Left ventricle myocardium superior (tissue), 1 donor: ENCODE measurements around the gene SPDYE16. TPM values are rescaled to one million over a fixed set of nuclear protein-coding genes. Genes with fewer than 3 reads are reported as not detected.
"Not testable (repeated sequence)": the region's sequence is repeated elsewhere in the genome, so short reads cannot be mapped to it uniquely, and the experiment has no call there.

Experiments
- ATAC-seq: fragments of 200-7000 bp; cut with Tn5 transposase; one replicate; pipeline ENCODE4 v1.9.1; 2020; ENCODE audit warnings: mild to moderate bottlenecking, moderate library complexity
- DNase-seq: peaks from one replicate; pipeline ENCODE4 v3.0.0-alpha.2; 2020
- intact Hi-C: fragments of 100-400 bp; cut with micrococcal nuclease; formaldehyde crosslinking; loops from one replicate; pipeline ENCODE4 v1.11.0; 2022
- long read RNA-seq: library from polyadenylated mRNA; unstranded; transcript quantifications from one replicate; pipeline ENCODE4 v2.0.0, GENCODE V29; 2021
- total RNA-seq: library from RNA; stranded (reverse); fragmentation: NEBNext Ultra II Directional; extraction: Animal tissue kit (Norgen Biotek cat#: 25700); gene quantifications from one replicate; pipeline ENCODE4 v1.2.1, GENCODE V29; 2021
- donor health status: DM: no; HTN: yes; CAD: no; lungs with severe emphysema.

SPDYE16 gene
- total RNA-seq: not detected
- long read RNA-seq: 0 reads

- DNase-seq, intact Hi-C loops, ATAC-seq: not testable (repeated sequence)
These were observed at the start of gene SPDYE16 for GRCh38 chr7:76543197-76543596. TSS of gene SPDYE16 (minus strand) at chr7:76543297. CDS start at chr7:76541459, 1,838 bp downstream.

- intact Hi-C loops, DNase-seq: not testable (repeated sequence)
- ATAC-seq: peak; percentile 26
These were observed 49.6 kb upstream of the SPDYE16 start for GRCh38 chr7:76592694-76593093.

- ATAC-seq, intact Hi-C loops, DNase-seq: not testable (repeated sequence)
These were observed 48.7 kb upstream of the SPDYE16 start for GRCh38 chr7:76591602-76592304.

- intact Hi-C loops, DNase-seq, ATAC-seq: not testable (repeated sequence)
These were observed 47.9 kb upstream of the SPDYE16 start for GRCh38 chr7:76591033-76591432.

GRCh38 chr7:76588586-76588985 is 45.5 kb upstream of the SPDYE16 start:
- ATAC-seq: not testable (repeated sequence)

GRCh38 chr7:76586585-76587315 is 43.7 kb upstream of the SPDYE16 start:
- ATAC-seq, intact Hi-C loops, DNase-seq: not testable (repeated sequence)

More at GRCh38 chr7:76588586-76588985, 45.5 kb upstream of the SPDYE16 start:
- intact Hi-C loops, DNase-seq: not testable (repeated sequence)

GRCh38 chr7:76583636-76584281 is 40.7 kb upstream of the SPDYE16 start:
- intact Hi-C loops, DNase-seq: not testable (repeated sequence)
- ATAC-seq: peak; percentile 82

- DNase-seq (peak; percentile 72), ATAC-seq (peak; percentile 100)
- intact Hi-C loops: not testable (repeated sequence)
These were observed 39.9 kb upstream of the SPDYE16 start for GRCh38 chr7:76582848-76583631.

- ATAC-seq, DNase-seq, intact Hi-C loops: not testable (repeated sequence)
These were observed 33.0 kb upstream of the SPDYE16 start for GRCh38 chr7:76575919-76576655.

GRCh38 chr7:76575431-76575830 is 32.3 kb upstream of the SPDYE16 start:
- intact Hi-C loops, DNase-seq, ATAC-seq: not testable (repeated sequence)

GRCh38 chr7:76572296-76572695 is 29.2 kb upstream of the SPDYE16 start:
- DNase-seq, intact Hi-C loops, ATAC-seq: not testable (repeated sequence)

GRCh38 chr7:76570324-76570775 is 27.3 kb upstream of the SPDYE16 start:
- intact Hi-C loops, DNase-seq, ATAC-seq: not testable (repeated sequence)

- DNase-seq, intact Hi-C loops, ATAC-seq: not testable (repeated sequence)
These were observed 25.6 kb upstream of the SPDYE16 start for GRCh38 chr7:76568742-76569141.

GRCh38 chr7:76567753-76568152 is 24.7 kb upstream of the SPDYE16 start:
- ATAC-seq, intact Hi-C loops, DNase-seq: not testable (repeated sequence)

- ATAC-seq, intact Hi-C loops, DNase-seq: not testable (repeated sequence)
These were observed 24.2 kb upstream of the SPDYE16 start for GRCh38 chr7:76567311-76567710.

GRCh38 chr7:76565001-76565400 is 21.9 kb upstream of the SPDYE16 start:
- DNase-seq, ATAC-seq, intact Hi-C loops: not testable (repeated sequence)

GRCh38 chr7:76561342-76561741 is 18.2 kb upstream of the SPDYE16 start:
- DNase-seq, intact Hi-C loops, ATAC-seq: not testable (repeated sequence)

- DNase-seq, intact Hi-C loops, ATAC-seq: not testable (repeated sequence)
These were observed 17.1 kb upstream of the SPDYE16 start for GRCh38 chr7:76560157-76560556.
